Measurements from ENCODE around the gene METTL1.

GRCh38 chr12:57807285-57807684 lies 35.4 kb upstream of the METTL1 start:
- TF ChIP-seq POLR2A (IDR thresholded peaks at IDR 0.05; ENCODE audit: low read depth, low read length) (no peak), POLR2AphosphoS5 (IDR thresholded peaks at IDR 0.05; ENCODE audit: low read depth, low read length) (no peak)
